22Rv1 (cell line): ENCODE data around the gene JPT1.

Experiments
- H3K27ac ChIP-seq: fragments of 450-650 bp; 2 replicates; pipeline ENCODE4 v1.5.1; 2017
- CTCF ChIP-seq: fragments of 450-650 bp; IDR thresholded peaks from 2 replicates; pipeline ENCODE4 v1.5.1; 2017; ENCODE audit warnings: mild to moderate bottlenecking
- ZFX ChIP-seq: fragments of 450-650 bp; IDR thresholded peaks from 2 replicates; pipeline ENCODE4 v1.6.1; 2017; ENCODE audit warnings: antibody characterized with exemption, borderline replicate concordance

The JPT1 gene

DNA sequence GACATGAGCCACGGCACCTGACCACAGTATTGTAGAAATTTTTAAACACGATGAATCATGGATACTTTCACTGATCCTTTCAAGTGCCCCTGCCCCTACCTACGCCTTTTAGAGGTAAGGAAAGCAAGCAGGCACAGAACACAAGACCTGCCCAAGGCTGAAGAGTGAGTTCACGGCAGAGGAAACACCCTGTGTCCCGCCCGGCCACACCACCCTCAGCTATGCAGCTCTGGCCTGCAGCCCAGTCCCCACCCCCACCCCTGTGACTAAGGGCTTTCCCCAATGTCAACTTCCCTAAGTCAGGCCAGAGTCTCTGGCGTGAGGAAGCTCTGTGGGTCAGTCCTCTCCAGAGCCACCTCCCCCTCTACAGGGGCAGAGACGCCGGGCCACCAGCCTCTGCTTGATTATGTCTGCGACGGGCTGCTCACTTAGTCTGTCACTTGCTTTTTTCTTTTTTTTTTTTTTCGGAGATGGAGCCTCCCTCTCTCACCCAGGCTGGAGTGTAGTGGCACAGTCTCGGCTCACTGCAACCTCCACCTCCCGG is 58.2 kb downstream of the JPT1 start:
- TF ChIP-seq ZFX, result no peak
- no peak for TF ChIP-seq CTCF
- H3K27ac ChIP-seq, result no peak overlapping the region

GRCh38 chr17:75094871-75095399 is 59.4 kb downstream of the JPT1 start:
- TF ChIP-seq CTCF, result no peak
- no peak for TF ChIP-seq ZFX
- H3K27ac ChIP-seq, result no peak overlapping the region

DNA sequence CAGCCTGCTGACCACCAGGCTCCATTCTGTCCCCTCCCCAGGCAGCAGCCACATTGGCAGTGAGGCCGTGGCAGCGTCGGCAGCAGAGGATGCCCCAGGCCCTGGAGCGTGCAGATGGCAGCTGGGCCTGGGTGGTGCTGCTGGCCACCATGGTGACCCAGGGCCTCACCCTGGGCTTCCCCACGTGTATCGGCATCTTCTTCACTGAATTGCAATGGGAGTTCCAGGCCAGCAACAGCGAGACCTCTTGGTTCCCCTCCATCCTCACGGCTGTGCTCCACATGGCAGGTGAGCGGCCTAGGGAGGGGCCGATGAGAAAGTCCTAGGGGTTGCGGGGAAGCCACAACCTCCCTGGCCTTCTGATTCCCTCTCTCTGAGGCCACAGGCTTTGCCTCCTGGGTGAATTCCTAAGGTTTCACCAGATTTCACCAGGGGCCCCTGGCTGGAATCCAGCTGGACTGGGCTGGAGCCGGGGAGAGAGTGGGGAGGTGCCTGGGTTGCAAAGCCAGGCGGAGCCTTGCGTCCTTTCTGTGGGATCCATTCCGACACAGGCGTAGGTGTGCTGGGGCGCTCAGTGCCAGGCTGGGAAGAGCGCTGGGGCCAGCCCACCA is 60.7 kb downstream of the JPT1 start:
- TF ChIP-seq ZFX (no peak), CTCF (no peak)
- H3K27ac ChIP-seq, result no peak overlapping the region

- no peak overlapping the region for H3K27ac ChIP-seq
- no peak for TF ChIP-seq ZFX
- no peak for TF ChIP-seq CTCF
These were observed 62.4 kb downstream of the JPT1 start for GRCh38 chr17:75091855-75092327.

DNA sequence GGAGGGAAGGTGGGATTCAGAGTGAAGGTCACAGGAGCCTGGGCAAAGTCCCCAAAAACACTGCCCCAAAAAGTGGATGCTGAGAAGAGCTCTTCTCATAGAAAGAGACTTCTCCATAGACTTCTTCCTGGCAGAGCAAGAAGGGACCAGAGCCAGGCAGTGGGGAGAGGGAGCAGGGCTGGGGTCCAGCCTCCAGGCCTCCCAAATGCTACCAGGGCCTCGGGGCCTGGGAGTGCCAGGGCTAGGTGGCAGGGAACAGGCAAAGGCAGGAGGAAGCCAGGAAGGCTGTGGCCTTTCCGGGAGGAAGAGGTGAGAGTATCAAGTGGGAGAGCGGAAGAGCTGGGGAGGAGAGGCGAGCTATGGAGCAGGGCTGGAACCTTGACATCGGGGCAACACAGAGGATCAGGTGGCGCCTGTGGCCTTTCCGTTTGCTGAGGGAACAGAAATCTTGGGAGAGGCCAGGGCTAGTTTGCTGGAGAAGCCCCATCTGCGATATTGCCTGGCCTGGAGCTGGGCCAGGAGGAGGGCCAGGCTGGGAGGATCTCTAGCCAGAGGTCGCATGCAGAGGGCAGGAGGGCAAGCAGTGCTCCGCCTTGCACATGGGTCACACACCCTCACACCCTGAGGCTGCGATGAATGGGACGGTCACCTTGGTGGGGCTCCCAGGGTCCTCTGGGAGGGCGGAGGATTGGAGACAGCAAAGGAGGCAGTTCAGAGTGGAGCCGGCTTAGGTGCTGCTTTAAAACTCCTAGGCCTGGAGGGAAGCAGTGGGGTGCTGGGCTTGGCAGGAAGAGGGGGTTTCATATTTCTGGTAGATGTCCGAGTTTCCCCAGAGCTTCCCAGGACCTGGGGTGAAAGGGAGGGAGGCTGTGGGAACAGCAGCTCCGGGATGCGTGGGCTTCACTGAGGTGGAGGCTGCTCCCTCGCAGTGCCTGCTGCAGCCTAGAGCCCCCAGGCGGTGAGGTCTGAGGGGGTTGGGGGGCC is 63.1 kb downstream of the JPT1 start:
- no peak for TF ChIP-seq CTCF
- TF ChIP-seq ZFX, result no peak
- H3K27ac ChIP-seq, result no peak overlapping the region

DNA sequence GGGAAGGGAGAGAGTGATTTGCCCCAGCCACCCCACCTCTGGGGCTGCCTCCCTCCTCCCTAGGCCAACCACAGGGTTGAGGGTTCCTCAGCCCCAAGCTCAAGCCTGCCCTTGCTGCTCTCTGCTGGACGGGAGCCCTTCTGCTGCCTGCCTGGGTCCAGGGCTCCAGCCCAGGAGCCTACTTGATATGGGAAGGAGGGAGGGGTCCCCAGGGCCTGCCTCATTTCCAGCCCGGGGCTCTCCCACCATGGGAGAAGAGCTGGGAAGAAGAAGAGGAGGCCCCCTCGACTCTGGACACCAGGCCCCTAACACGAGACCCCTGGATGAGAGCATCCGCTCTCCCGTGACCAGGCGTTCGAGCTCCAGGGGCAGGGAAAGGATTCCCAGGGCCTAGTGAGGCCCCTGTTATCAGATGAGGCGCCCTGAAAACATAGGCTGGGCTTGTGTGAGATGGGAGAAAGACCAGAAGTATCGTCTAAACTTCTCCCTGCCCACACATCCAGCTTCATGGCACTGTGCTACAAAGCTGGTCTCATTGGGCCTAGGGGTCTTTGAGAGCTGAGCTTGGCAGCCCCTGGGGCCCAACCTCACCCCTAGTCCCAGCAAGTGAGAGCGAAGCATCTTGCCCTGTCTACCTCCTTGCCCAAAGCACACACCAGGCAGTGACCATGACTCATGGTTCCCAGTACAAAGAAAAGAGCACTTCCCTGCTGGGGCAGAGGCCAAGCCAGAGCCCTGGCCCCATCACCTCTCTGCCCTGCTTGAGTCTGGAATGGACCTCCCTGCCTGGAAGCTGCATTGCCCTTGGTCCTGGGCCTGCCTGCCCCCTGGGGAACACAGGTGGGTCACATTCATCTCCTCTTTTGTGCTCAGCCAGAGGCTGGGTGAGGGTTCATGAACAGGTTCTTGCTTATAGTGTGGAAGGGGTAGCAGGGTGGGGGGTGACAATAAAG is 65.6 kb downstream of the JPT1 start:
- no peak overlapping the region for H3K27ac ChIP-seq
- TF ChIP-seq CTCF (no peak), ZFX (no peak)
